ENCODE results near the gene S100G.
"Not testable (repeated sequence)": the region's sequence is repeated elsewhere in the genome, so short reads cannot be mapped to it uniquely, and the experiment has no call there.

S100G gene

GRCh38 chrX:16628511-16628910 is 21.4 kb upstream of the S100G start:
- DNase-seq; H2AFZ ChIP-seq (ENCODE audit: insufficient read depth, low read length, poor library complexity); H3K27ac ChIP-seq (ENCODE audit: low read depth, low read length); H3K4ac ChIP-seq (ENCODE audit: low read depth, low read length); H3K9ac ChIP-seq (ENCODE audit: low read length); H4K91ac ChIP-seq (ENCODE audit: low read depth, low read length); H2BK120ac ChIP-seq (ENCODE audit: insufficient read depth, low read length, poor library complexity); H4K8ac ChIP-seq (ENCODE audit: low read depth, low read length); H3K23ac ChIP-seq (ENCODE audit: low read length); H2BK12ac ChIP-seq (ENCODE audit: low read length); H3K14ac ChIP-seq (ENCODE audit: low read length); H3K79me1 ChIP-seq (ENCODE audit: low read length); H2BK5ac ChIP-seq (ENCODE audit: low read depth, low read length, poor library complexity); H3K9me3 ChIP-seq (ENCODE audit: insufficient read depth, low read depth, low read length); H3K4me3 ChIP-seq (ENCODE audit: low read depth, low read length); H2AK5ac ChIP-seq (ENCODE audit: low read length); H3K36me3 ChIP-seq (ENCODE audit: control insufficient read depth in 1 of 2, insufficient read depth in 2 of 2, low read length in 2 of 2); H4K12ac ChIP-seq (ENCODE audit: low read depth, low read length); H3K4me1 ChIP-seq (ENCODE audit: control insufficient read depth in 1 of 2, insufficient read depth in 2 of 2, low read length in 2 of 2); H3K79me2 ChIP-seq (ENCODE audit: control insufficient read depth, insufficient read depth, low read length, poor library complexity); H3K4me2 ChIP-seq (ENCODE audit: low read length); H3K27me3 ChIP-seq (ENCODE audit: insufficient read depth, low read length); H3K18ac ChIP-seq (ENCODE audit: low read length): not testable (repeated sequence)
- WGBS (ENCODE audit: extremely low coverage, insufficient coverage, insufficient read length), result no CpG with 5 or more reads among the region's 6 CpGs

- Histone ChIP-seq H4K12ac (ENCODE audit: low read depth, low read length) (no peak overlapping the region), H3K9ac (ENCODE audit: low read length) (no peak overlapping the region), H3K4me3 (ENCODE audit: low read depth, low read length) (no peak overlapping the region), H3K4me2 (ENCODE audit: low read length) (no peak overlapping the region), H3K27me3 (ENCODE audit: insufficient read depth, low read length) (no peaks in the 10 kb centered on the region), H2AK5ac (ENCODE audit: low read length) (no peak overlapping the region), H2BK5ac (ENCODE audit: low read depth, low read length, poor library complexity) (no peak overlapping the region), H3K4me1 (ENCODE audit: control insufficient read depth in 1 of 2, insufficient read depth in 2 of 2, low read length in 2 of 2) (no peaks in the 10 kb centered on the region), H3K79me2 (ENCODE audit: control insufficient read depth, insufficient read depth, low read length, poor library complexity) (no peaks in the 10 kb centered on the region), H2AFZ (ENCODE audit: insufficient read depth, low read length, poor library complexity) (no peak overlapping the region), H3K36me3 (ENCODE audit: control insufficient read depth in 1 of 2, insufficient read depth in 2 of 2, low read length in 2 of 2) (peaks cover 0 to 6% of the 10 kb centered on the region in 2 experiments), H3K18ac (ENCODE audit: low read length) (no peak overlapping the region), H3K4ac (ENCODE audit: low read depth, low read length) (no peak overlapping the region), H4K8ac (ENCODE audit: low read depth, low read length) (no peak overlapping the region), H4K91ac (ENCODE audit: low read depth, low read length) (no peak overlapping the region), H3K79me1 (ENCODE audit: low read length) (no peaks in the 10 kb centered on the region), H2BK120ac (ENCODE audit: insufficient read depth, low read length, poor library complexity) (no peak overlapping the region), H3K23ac (ENCODE audit: low read length) (no peak overlapping the region), H3K27ac (ENCODE audit: low read depth, low read length) (no peak overlapping the region), H3K9me3 (ENCODE audit: insufficient read depth, low read depth, low read length) (no peaks in the 10 kb centered on the region), H3K14ac (ENCODE audit: low read length) (no peak overlapping the region), H2BK12ac (ENCODE audit: low read length) (no peak overlapping the region)
- no CpG with 5 or more reads among the region's 17 CpGs for WGBS (ENCODE audit: extremely low coverage, insufficient coverage, insufficient read length)
- DNase-seq, result no peak
Measured at GRCh38 chrX:16628946-16629595, 20.9 kb upstream of the S100G start.

GRCh38 chrX:16629909-16630308 is 20.0 kb upstream of the S100G start:
- Histone ChIP-seq H3K4me2 (ENCODE audit: low read length) (no peak overlapping the region), H3K14ac (ENCODE audit: low read length) (no peak overlapping the region), H3K18ac (ENCODE audit: low read length) (no peak overlapping the region), H3K27me3 (ENCODE audit: insufficient read depth, low read length) (no peaks in the 10 kb centered on the region), H3K4me3 (ENCODE audit: low read depth, low read length) (no peak overlapping the region), H3K36me3 (ENCODE audit: control insufficient read depth in 1 of 2, insufficient read depth in 2 of 2, low read length in 2 of 2) (peaks cover 0 to 6% of the 10 kb centered on the region in 2 experiments), H3K79me2 (ENCODE audit: control insufficient read depth, insufficient read depth, low read length, poor library complexity) (no peaks in the 10 kb centered on the region), H4K8ac (ENCODE audit: low read depth, low read length) (no peak overlapping the region), H3K23ac (ENCODE audit: low read length) (no peak overlapping the region), H3K4me1 (ENCODE audit: control insufficient read depth in 1 of 2, insufficient read depth in 2 of 2, low read length in 2 of 2) (no peaks in the 10 kb centered on the region), H2AFZ (ENCODE audit: insufficient read depth, low read length, poor library complexity) (no peak overlapping the region), H3K27ac (ENCODE audit: low read depth, low read length) (no peak overlapping the region), H2BK120ac (ENCODE audit: insufficient read depth, low read length, poor library complexity) (no peak overlapping the region), H2BK5ac (ENCODE audit: low read depth, low read length, poor library complexity) (no peak overlapping the region), H2BK12ac (ENCODE audit: low read length) (no peak overlapping the region), H3K4ac (ENCODE audit: low read depth, low read length) (no peak overlapping the region), H3K9ac (ENCODE audit: low read length) (no peak overlapping the region), H2AK5ac (ENCODE audit: low read length) (no peak overlapping the region), H4K12ac (ENCODE audit: low read depth, low read length) (no peak overlapping the region), H3K9me3 (ENCODE audit: insufficient read depth, low read depth, low read length) (no peaks in the 10 kb centered on the region), H4K91ac (ENCODE audit: low read depth, low read length) (no peak overlapping the region), H3K79me1 (ENCODE audit: low read length) (no peaks in the 10 kb centered on the region)
- no peak for DNase-seq
- WGBS (ENCODE audit: extremely low coverage, insufficient coverage, insufficient read length), result no CpG with 5 or more reads among the region's 4 CpGs

- no peak for DNase-seq
- H2AK5ac ChIP-seq (ENCODE audit: low read length), result no peak overlapping the region
- H3K27me3 ChIP-seq (ENCODE audit: insufficient read depth, low read length), result no peaks in the 10 kb centered on the region
- no peak overlapping the region for H3K27ac ChIP-seq (ENCODE audit: low read depth, low read length)
- WGBS (ENCODE audit: extremely low coverage, insufficient coverage, insufficient read length), result no CpG with 5 or more reads among the region's 4 CpGs
- no peak overlapping the region for H4K91ac ChIP-seq (ENCODE audit: low read depth, low read length)
- no peak overlapping the region for H4K12ac ChIP-seq (ENCODE audit: low read depth, low read length)
- no peaks in the 10 kb centered on the region for H3K79me1 ChIP-seq (ENCODE audit: low read length)
- no peak overlapping the region for H3K4me3 ChIP-seq (ENCODE audit: low read depth, low read length)
- no peak overlapping the region for H3K23ac ChIP-seq (ENCODE audit: low read length)
- peaks cover 2 to 6% of the 10 kb centered on the region in 2 experiments for H3K36me3 ChIP-seq (ENCODE audit: control insufficient read depth in 1 of 2, insufficient read depth in 2 of 2, low read length in 2 of 2)
- H3K14ac ChIP-seq (ENCODE audit: low read length), result no peak overlapping the region
- no peak overlapping the region for H4K8ac ChIP-seq (ENCODE audit: low read depth, low read length)
- H2BK12ac ChIP-seq (ENCODE audit: low read length), result no peak overlapping the region
- H3K4me2 ChIP-seq (ENCODE audit: low read length), result no peak overlapping the region
- no peak overlapping the region for H2BK120ac ChIP-seq (ENCODE audit: insufficient read depth, low read length, poor library complexity)
- H3K18ac ChIP-seq (ENCODE audit: low read length), result no peak overlapping the region
- no peak overlapping the region for H2AFZ ChIP-seq (ENCODE audit: insufficient read depth, low read length, poor library complexity)
- no peaks in the 10 kb centered on the region for H3K79me2 ChIP-seq (ENCODE audit: control insufficient read depth, insufficient read depth, low read length, poor library complexity)
- no peak overlapping the region for H3K9ac ChIP-seq (ENCODE audit: low read length)
- no peaks in the 10 kb centered on the region for H3K4me1 ChIP-seq (ENCODE audit: control insufficient read depth in 1 of 2, insufficient read depth in 2 of 2, low read length in 2 of 2)
- H3K9me3 ChIP-seq (ENCODE audit: insufficient read depth, low read depth, low read length), result no peaks in the 10 kb centered on the region
- no peak overlapping the region for H2BK5ac ChIP-seq (ENCODE audit: low read depth, low read length, poor library complexity)
- no peak overlapping the region for H3K4ac ChIP-seq (ENCODE audit: low read depth, low read length)
Measured at GRCh38 chrX:16633754-16634153, 16.2 kb upstream of the S100G start.
